GM23338 (cell line): ENCODE data around the gene SMOC1.

Experiments used
- CTCF ChIP-seq, 2 experiments: fragments of 200-600 bp in 1 of 2; sonication (generic) in 1 of 2; conservative IDR thresholded peaks; 2 replicates each; pipeline versions ENCODE4 v1.5.1 to v1.6.1; 2016 to 2017; ENCODE audit warnings: antibody characterized with exemption in 2 of 2, low read depth in 2 of 2, mild to moderate bottlenecking in 2 of 2, moderate library complexity in 1 of 2
- EZH2 ChIP-seq: fragments of 200-600 bp; sonication (generic); IDR thresholded peaks from one replicate; pipeline ENCODE4 v1.8.0; 2017; ENCODE audit warnings: antibody characterized with exemption, mild to moderate bottlenecking, low read depth; ENCODE audit not compliant: unreplicated experiment
- EZH2phosphoT487 ChIP-seq: fragments of 200-600 bp; sonication (generic); IDR thresholded peaks from one replicate; pipeline ENCODE4 v1.8.1; 2018; ENCODE audit warnings: antibody characterized with exemption; ENCODE audit not compliant: unreplicated experiment
- NANOG ChIP-seq: IDR thresholded peaks from 2 replicates; pipeline ENCODE4 v1.6.1; 2016; ENCODE audit warnings: antibody characterized with exemption, borderline replicate concordance
- POLR2AphosphoS5 ChIP-seq: IDR thresholded peaks from 2 replicates; pipeline ENCODE4 v1.6.1; 2016; ENCODE audit warnings: antibody characterized with exemption, low read depth
- REST ChIP-seq: IDR thresholded peaks from one replicate; pipeline ENCODE4 v1.6.1; 2018; ENCODE audit warnings: antibody characterized with exemption; ENCODE audit not compliant: unreplicated experiment
- ZNF331 ChIP-seq: fragments of 250-450 bp; sonication (Bioruptor Pico); IDR thresholded peaks from 2 replicates; pipeline ENCODE4 v1.5.0; 2020; ENCODE audit warnings: low read depth, mild to moderate bottlenecking, moderate library complexity

DNA sequence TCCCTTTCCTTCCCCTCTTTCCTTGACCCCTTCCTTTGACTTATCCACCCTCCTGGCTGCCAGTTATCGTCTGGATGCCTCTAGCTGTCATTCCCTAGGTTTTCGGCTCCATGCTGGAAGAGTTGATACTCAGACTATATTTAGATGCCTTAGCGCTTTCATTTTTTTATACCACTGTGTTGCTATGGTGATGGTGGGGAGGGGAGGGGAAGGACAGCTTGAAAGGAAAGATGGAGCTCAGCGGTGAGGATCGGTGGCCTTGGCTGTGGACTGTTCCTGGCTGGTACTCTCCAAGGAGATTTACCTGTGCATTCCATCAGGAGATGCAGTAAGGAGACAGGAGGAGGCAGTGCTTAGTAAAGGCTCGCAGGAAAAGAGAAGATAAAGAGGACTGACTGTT is 200.9 kb downstream of the SMOC1 start:
- no peak for TF ChIP-seq CTCF (conservative IDR thresholded peaks at IDR 0.05; ENCODE audit: low read depth in 2 of 2)
- no peak for TF ChIP-seq REST
- no peak for TF ChIP-seq POLR2AphosphoS5
- no peak for TF ChIP-seq EZH2
- TF ChIP-seq NANOG, result no peak
- no peak for TF ChIP-seq EZH2phosphoT487
- TF ChIP-seq ZNF331 (CRISPR knock-in tag), result no peak
